ENCODE results near the gene SLC26A6. TPM values are rescaled to one million over a fixed set of nuclear protein-coding genes. Genes with fewer than 3 reads are reported as not detected.
A peak's percentile ranks its signal among the peaks of the same experiment; 100 is the strongest.

Gene SLC26A6
- polyA plus RNA-seq, 1 experiment: 23.1 TPM

DNA sequence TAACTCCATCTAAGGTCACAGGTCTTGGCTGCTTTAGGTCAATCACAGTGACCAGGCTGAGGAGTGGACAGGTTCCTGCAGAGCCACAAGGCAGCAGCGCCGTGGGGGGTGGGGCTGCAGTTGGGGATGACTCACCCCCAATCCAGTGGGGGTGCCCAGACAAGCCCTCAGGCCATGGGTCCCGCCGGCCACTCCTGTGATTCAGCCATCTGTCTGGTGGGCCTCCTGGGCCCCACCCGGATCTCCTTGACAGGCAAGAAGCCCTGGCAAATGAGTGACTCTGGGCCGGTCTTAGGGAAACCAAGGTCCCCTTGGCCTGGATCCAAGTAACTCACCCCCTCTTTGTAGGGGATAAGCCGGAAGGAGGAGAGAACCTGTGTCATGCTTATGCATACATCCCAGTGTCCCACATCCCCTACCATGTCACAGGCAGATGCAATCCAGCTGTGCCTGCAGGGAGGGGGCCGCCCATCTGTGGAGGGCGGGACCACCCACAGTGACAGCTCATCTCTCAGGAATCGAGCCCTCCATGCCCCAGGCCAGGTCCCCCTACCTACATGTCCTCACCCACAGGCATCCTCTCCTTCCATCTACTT, 39.6 kb downstream of the SLC26A6 start:
- peak overlapping the region; percentile 65 for H3K4me3 ChIP-seq (ENCODE audit: low read depth, low read length)
- no peaks in the 10 kb centered on the region for H3K27me3 ChIP-seq (ENCODE audit: control insufficient read depth, insufficient read depth, low read length)
- peak overlapping the region; percentile 99 for H3K27ac ChIP-seq (ENCODE audit: low read depth, low read length)
- ChIA-PET POLR2A (interaction anchor here (1.8 kb wide), 1 partner anchor 40 kb away, joined by 10 read pairs; the partner anchor contains the start of gene SLC26A6), CTCF (no interaction called here)
- no peaks in the 10 kb centered on the region; the same call in 1 of the 2 replicates for H3K9me3 ChIP-seq (ENCODE audit: control insufficient read depth, insufficient read depth, low read length)
- DNase-seq (ENCODE audit: low read depth, low spot score): peak; percentile 48
- TF ChIP-seq, protein P1, sequence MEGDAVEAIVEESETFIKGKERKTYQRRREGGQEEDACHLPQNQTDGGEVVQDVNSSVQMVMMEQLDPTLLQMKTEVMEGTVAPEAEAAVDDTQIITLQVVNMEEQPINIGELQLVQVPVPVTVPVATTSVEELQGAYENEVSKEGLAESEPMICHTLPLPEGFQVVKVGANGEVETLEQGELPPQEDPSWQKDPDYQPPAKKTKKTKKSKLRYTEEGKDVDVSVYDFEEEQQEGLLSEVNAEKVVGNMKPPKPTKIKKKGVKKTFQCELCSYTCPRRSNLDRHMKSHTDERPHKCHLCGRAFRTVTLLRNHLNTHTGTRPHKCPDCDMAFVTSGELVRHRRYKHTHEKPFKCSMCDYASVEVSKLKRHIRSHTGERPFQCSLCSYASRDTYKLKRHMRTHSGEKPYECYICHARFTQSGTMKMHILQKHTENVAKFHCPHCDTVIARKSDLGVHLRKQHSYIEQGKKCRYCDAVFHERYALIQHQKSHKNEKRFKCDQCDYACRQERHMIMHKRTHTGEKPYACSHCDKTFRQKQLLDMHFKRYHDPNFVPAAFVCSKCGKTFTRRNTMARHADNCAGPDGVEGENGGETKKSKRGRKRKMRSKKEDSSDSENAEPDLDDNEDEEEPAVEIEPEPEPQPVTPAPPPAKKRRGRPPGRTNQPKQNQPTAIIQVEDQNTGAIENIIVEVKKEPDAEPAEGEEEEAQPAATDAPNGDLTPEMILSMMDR (IDR thresholded peaks at IDR 0.05; ENCODE audit: low read depth, low read length): no peak

DNA sequence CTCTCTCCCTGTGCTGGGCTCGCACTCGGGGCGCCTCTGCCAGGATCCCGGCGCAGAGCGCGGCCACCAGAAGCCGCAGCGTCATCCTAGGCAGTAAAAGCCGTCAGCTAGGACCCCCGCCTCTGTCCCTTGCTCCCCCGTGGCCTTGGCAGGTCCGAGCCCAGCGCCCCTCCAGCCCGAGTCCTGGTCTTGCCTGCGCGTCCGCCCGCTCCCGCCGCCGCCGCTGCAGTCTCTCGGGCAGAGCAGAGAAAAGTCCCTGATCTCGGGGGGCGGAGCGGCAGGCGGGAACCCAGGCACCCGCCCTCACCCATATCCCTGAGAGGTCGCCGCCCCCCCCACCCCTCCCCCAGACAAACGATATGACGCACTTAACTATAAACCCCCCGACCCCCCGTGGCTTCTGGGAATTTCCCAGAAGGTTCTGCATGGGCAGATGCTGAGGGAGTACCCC, 40.2 kb downstream of the SLC26A6 start, which contains the start of gene COL7A1:
Gene COL7A1 (minus strand): TSS at position 255 of the 451 bp plus-strand sequence. CDS start 170 bp downstream, at position 85.
- peak within 1 kb of the TSS; percentile 65 for H3K4me3 ChIP-seq (ENCODE audit: low read depth, low read length)
- DNase-seq (ENCODE audit: low read depth, low spot score): no peak
- CTCF ChIA-PET: no interaction called here
- no peaks in the 10 kb centered on the region for H3K27me3 ChIP-seq (ENCODE audit: control insufficient read depth, insufficient read depth, low read length)
- POLR2A ChIA-PET: no interaction called here
- TF ChIP-seq, protein P1 (IDR thresholded peaks at IDR 0.05; ENCODE audit: low read depth, low read length): no peak
- H3K27ac ChIP-seq (ENCODE audit: low read depth, low read length): peak within 1 kb of the TSS; percentile 99
- no peaks in the 10 kb centered on the region; the same call in 1 of the 2 replicates for H3K9me3 ChIP-seq (ENCODE audit: control insufficient read depth, insufficient read depth, low read length)

DNA sequence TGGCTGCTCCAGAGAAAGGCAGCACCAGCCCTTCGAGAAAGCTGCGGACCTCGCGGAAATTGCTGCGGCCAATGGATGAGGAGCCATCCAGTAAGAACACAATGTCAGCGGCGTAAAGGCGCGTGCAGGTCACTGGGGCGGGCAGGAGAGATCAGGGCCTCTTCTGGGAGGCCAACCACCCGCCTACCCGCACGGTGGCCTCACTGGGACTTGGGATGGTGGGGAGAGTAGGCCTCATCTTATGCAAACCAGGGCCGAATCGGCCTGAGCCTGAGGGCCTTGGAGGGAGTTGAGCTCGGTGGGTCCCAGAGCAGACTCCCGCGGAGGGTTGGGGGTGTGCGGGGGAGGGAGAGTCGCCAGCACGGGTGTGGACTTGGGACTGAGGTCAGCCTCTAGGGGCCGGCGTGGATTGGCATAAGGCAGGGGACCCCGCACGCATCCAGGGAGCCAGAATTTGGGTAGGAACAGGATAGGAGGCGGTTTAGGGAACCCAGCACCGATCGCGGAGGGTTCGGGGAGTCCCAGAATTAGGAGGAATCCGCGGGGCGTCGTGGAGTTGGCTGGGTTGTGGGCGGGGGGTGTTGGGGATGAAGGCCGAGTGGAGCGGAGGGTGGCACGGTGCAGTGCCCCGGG, 40.7 kb downstream of the SLC26A6 start:
- POLR2A ChIA-PET: no interaction called here
- H3K27ac ChIP-seq (ENCODE audit: low read depth, low read length): peak overlapping the region; percentile 65

DNA sequence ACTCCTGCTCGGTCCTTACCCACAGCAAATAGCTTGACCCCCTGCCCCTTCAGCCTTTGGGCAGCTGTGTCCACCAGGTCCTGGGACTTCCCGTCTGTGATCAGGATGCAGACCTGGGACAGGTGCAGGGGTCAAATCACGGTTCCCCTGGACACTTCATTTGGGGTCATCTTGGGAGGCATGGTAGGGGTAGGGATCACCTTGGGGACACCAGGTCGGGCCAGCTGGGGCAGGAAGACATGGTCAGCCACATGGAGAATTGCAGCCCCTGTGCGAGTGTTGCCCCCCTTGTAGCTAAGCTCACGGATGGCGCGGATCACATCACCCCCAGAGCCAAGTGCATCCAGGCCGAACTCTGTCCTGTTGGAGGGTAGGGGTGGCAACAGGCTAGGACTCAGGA, 41.9 kb downstream of the SLC26A6 start:
- POLR2A ChIA-PET: interaction anchor here (0.8 kb wide), 1 partner anchor 37 kb away, joined by 3 read pairs; the partner anchor contains the start of gene PFKFB4
- CTCF ChIA-PET: no interaction called here
- no peak for DNase-seq (ENCODE audit: low read depth, low spot score)
- TF ChIP-seq, protein P1 (IDR thresholded peaks at IDR 0.05; ENCODE audit: low read depth, low read length): no peak
- Histone ChIP-seq H3K9me3 (ENCODE audit: control insufficient read depth, insufficient read depth, low read length) (no peaks in the 10 kb centered on the region; the same call in 1 of the 2 replicates), H3K27me3 (ENCODE audit: control insufficient read depth, insufficient read depth, low read length) (no peaks in the 10 kb centered on the region), H3K4me3 (ENCODE audit: low read depth, low read length) (peak overlapping the region; percentile 65), H3K27ac (ENCODE audit: low read depth, low read length) (no peak overlapping the region)

More for the DNA sequence above, 40.7 kb downstream of the SLC26A6 start:
- CTCF ChIA-PET: no interaction called here
- no peak for DNase-seq (ENCODE audit: low read depth, low spot score)
- H3K4me3 ChIP-seq (ENCODE audit: low read depth, low read length): peak overlapping the region; percentile 65
- TF ChIP-seq, protein P1 (IDR thresholded peaks at IDR 0.05; ENCODE audit: low read depth, low read length): no peak
- no peaks in the 10 kb centered on the region for H3K27me3 ChIP-seq (ENCODE audit: control insufficient read depth, insufficient read depth, low read length)
- no peaks in the 10 kb centered on the region; the same call in 1 of the 2 replicates for H3K9me3 ChIP-seq (ENCODE audit: control insufficient read depth, insufficient read depth, low read length)
